Prostate gland (tissue), 2 donors: ENCODE measurements around the gene TGM6. TPM values are rescaled to one million over a fixed set of nuclear protein-coding genes. Genes with fewer than 3 reads are reported as not detected.

ENCODE experiments used
- DNase-seq: peaks from one replicate; pipeline ENCODE4 v3.0.0-alpha.2; 2019; ENCODE audit warnings: low spot score
- H3K27ac ChIP-seq, 2 donors: fragments of 200-600 bp; sonication (generic); 2 replicates each; pipeline ENCODE4 v1.5.1; 2017 to 2019
- H3K27me3 ChIP-seq: fragments of 200-600 bp; sonication (generic); replicated peaks from 2 replicates; pipeline ENCODE4 v1.5.1; 2019; ENCODE audit not compliant: insufficient read depth
- H3K36me3 ChIP-seq, 2 donors: fragments of 200-600 bp; sonication (generic); 1 replicate in 1 of 2; 2 replicates in 1 of 2; pipeline versions ENCODE4 v1.5.1 to v1.8.1; 2017 to 2019
- H3K4me1 ChIP-seq: fragments of 200-600 bp; sonication (generic); replicated peaks from 2 replicates; pipeline ENCODE4 v1.5.1; 2019
- H3K4me3 ChIP-seq, 2 donors: fragments of 200-600 bp; sonication (generic); 2 replicates each; pipeline ENCODE4 v1.5.1; 2017 to 2019
- H3K9me3 ChIP-seq: fragments of 200-600 bp; sonication (generic); 2 replicates; pipeline ENCODE4 v1.5.1; 2017
- POLR2A ChIP-seq: fragments of 450-650 bp; IDR thresholded peaks from one replicate; pipeline ENCODE4 v1.6.1; 2016; ENCODE audit warnings: antibody characterized with exemption, mild to moderate bottlenecking
- POLR2AphosphoS5 ChIP-seq: sonication (generic); formaldehyde crosslinking; IDR thresholded peaks from one replicate; pipeline ENCODE4 v1.6.1; 2017; ENCODE audit warnings: antibody characterized with exemption
- WGBS: methylation state at CpG from one replicate; pipeline ENCODE4 v1.1.5; 2018; 5-methylcytosine and 5-hydroxymethylcytosine counted together
- intact Hi-C: fragments of 100-400 bp; cut with DNase I; formaldehyde crosslinking; loops from one replicate; pipeline ENCODE4 v1.14.2; 2022
- total RNA-seq, 2 donors: library from RNA; depleted of rRNA; stranded (reverse); fragments of >200 nt; gene quantifications; one replicate each; pipeline ENCODE4 v1.1.0, GENCODE V29; 2016
- TF ChIP-seq, protein P1 (sequence below), 4 experiments: fragments of 200-600 bp in 2 of 4; fragments of 450-650 bp in 2 of 4; sonication (generic) in 2 of 4; IDR thresholded peaks; 1 replicate in 3 of 4; 2 replicates in 1 of 4; pipeline ENCODE4 v1.5.1; 2016 to 2019; ENCODE audit warnings: antibody characterized with exemption in 4 of 4, mild to moderate bottlenecking in 2 of 4, moderate library complexity in 2 of 4

TGM6 gene
- total RNA-seq, 2 donors from 2014 or later: not detected

DNA sequence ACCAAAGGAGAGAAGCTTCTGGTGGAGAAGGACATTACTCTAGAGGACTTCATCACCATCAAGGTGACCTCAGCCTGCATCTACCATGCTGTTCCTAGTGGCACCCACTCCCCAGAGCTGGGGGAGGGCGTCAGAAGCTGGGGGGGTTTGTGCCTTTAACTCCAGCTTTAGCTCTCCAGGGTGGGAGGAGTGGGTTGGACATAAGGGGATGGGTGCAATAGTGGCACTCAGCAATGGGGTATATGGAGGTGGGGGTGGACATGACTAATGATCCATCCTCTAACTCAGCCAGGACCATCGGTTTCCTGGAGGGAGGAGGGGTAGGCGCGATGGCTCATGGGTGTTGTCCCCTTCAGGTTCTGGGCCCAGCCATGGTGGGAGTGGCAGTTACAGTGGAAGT, 49.8 kb downstream of the TGM6 start:
- H3K27ac ChIP-seq: no peak overlapping the region
- no peaks in the 10 kb centered on the region for H3K27me3 ChIP-seq
- whole genome bisulfite sequencing: 80% methylated on average over 4 of the region's 4 CpGs
- no peaks in the 10 kb centered on the region for H3K4me1 ChIP-seq
- no peaks in the 10 kb centered on the region for H3K9me3 ChIP-seq
- intact Hi-C loops: no loop called here
- DNase-seq: no peak
- TF ChIP-seq, protein P1, sequence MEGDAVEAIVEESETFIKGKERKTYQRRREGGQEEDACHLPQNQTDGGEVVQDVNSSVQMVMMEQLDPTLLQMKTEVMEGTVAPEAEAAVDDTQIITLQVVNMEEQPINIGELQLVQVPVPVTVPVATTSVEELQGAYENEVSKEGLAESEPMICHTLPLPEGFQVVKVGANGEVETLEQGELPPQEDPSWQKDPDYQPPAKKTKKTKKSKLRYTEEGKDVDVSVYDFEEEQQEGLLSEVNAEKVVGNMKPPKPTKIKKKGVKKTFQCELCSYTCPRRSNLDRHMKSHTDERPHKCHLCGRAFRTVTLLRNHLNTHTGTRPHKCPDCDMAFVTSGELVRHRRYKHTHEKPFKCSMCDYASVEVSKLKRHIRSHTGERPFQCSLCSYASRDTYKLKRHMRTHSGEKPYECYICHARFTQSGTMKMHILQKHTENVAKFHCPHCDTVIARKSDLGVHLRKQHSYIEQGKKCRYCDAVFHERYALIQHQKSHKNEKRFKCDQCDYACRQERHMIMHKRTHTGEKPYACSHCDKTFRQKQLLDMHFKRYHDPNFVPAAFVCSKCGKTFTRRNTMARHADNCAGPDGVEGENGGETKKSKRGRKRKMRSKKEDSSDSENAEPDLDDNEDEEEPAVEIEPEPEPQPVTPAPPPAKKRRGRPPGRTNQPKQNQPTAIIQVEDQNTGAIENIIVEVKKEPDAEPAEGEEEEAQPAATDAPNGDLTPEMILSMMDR (IDR thresholded peaks at IDR 0.05): no peak
- TF ChIP-seq POLR2A: no peak
- no peak for TF ChIP-seq POLR2AphosphoS5
- H3K36me3 ChIP-seq: no peaks in the 10 kb centered on the region
- H3K4me3 ChIP-seq: no peak overlapping the region

DNA sequence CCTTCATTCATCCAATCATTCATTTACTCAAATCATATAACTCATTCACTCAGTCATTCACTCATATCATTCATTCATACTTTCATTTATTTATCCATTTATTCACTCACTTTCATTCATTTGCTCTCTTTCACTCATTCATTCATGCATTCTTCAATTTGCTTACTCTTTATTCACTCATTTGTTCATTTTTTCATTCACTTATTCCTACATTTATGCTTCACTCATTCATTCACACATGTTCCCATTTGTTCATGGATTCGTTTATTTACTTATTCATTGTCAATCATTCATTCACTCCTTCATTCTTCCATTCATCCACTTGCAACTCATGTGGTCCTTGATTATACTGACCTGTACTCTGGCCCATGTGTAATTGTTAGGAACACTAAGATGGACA, 50.5 kb downstream of the TGM6 start:
- intact Hi-C loops: no loop called here
- Histone ChIP-seq H3K9me3 (no peaks in the 10 kb centered on the region), H3K4me1 (no peaks in the 10 kb centered on the region), H3K36me3 (no peaks in the 10 kb centered on the region), H3K27me3 (no peaks in the 10 kb centered on the region), H3K27ac (no peak overlapping the region), H3K4me3 (no peak overlapping the region)
- no peak for TF ChIP-seq POLR2A
- TF ChIP-seq, protein P1 (IDR thresholded peaks at IDR 0.05): no peak
- no peak for TF ChIP-seq POLR2AphosphoS5
- WGBS: 50% methylated on average over 1 of the region's 1 CpG
- no peak for DNase-seq

DNA sequence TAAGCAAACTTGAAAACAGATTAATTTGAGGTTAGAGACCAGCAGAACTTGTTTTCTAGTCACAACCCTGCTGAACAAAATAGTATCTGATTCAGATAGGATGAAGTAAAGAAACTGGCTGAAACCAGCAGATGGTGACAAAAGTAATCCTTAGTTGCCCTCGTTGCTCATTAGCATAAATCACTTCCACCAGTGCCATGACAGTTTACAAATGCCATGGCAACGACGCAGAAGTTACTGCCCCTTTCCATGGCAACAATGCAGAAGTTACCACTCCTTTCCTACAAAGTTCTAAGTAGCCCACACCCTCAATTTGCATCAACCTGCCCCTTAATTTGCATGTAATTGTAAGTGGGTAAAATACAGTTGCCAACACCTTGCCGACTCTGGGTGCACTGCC, 66.1 kb downstream of the TGM6 start:
- 58% methylated on average over 4 of the region's 4 CpGs for WGBS
- Histone ChIP-seq H3K9me3 (no peaks in the 10 kb centered on the region), H3K27ac (no peak overlapping the region), H3K36me3 (no peaks in the 10 kb centered on the region), H3K4me3 (no peak overlapping the region), H3K4me1 (no peaks in the 10 kb centered on the region), H3K27me3 (no peaks in the 10 kb centered on the region)
- intact Hi-C loops: no loop called here
- TF ChIP-seq POLR2AphosphoS5 (no peak), POLR2A (no peak)
- TF ChIP-seq, protein P1 (IDR thresholded peaks at IDR 0.05): no peak
- no peak for DNase-seq

DNA sequence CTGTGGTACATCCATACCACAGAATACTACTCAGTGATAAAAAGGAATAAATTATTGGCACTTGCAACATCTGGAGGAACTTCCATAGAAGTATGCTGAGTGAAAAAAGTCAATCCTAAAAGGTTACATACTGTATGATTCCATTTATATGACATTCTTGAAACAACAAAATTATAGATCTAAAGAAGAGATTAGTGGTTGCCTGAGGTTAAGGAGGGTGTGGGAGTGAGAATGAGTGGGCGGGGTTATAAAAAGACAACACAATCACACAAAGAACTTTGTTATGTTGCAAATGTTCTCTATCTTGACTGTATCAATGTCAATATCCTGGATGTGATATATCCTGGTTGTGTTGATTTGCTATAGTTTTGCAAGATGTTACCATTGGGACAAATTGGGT, 68.7 kb downstream of the TGM6 start:
- no peak for DNase-seq
- Histone ChIP-seq H3K4me1 (no peaks in the 10 kb centered on the region), H3K27me3 (no peaks in the 10 kb centered on the region), H3K9me3 (no peaks in the 10 kb centered on the region), H3K4me3 (no peak overlapping the region), H3K36me3 (no peaks in the 10 kb centered on the region), H3K27ac (no peak overlapping the region)
- intact Hi-C loops: no loop called here
- TF ChIP-seq POLR2AphosphoS5: no peak
- TF ChIP-seq, protein P1 (IDR thresholded peaks at IDR 0.05): no peak
- no peak for TF ChIP-seq POLR2A
- WGBS: 97% methylated on average over 1 of the region's 1 CpG

DNA sequence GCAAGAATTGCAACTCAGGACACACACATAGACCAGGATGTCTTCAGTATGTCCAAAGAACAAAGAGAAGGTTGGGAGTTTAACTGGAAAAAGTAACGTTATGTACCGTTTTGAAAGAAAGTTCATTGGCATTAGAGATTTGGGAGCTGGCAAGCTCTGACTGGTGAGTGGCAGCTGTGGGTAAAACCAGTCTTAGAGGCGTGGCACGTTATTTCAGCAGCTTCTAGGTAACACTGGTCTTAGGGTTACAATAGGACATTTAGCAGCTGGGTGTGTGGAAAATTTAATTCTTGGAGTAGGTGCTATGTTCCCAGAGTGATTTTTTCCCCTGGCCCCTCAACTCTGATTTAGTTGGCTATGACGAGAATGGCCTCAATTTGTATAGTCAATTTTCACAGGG, 70.7 kb downstream of the TGM6 start:
- TF ChIP-seq POLR2A (no peak), POLR2AphosphoS5 (no peak)
- TF ChIP-seq, protein P1 (IDR thresholded peaks at IDR 0.05): no peak
- Histone ChIP-seq H3K27me3 (no peaks in the 10 kb centered on the region), H3K36me3 (no peaks in the 10 kb centered on the region), H3K4me1 (no peaks in the 10 kb centered on the region), H3K27ac (no peak overlapping the region), H3K9me3 (no peaks in the 10 kb centered on the region), H3K4me3 (no peak overlapping the region)
- intact Hi-C loops: loop anchor here (5.0 kb wide), 1 partner anchor 484 kb away; no protein-coding TSS in a partner anchor
- no peak for DNase-seq
- WGBS: 68% methylated on average over 5 of the region's 5 CpGs
